Measurements from ENCODE around the gene SLC2A8. TPM values are rescaled to one million over a fixed set of nuclear protein-coding genes. Genes with fewer than 3 reads are reported as not detected.

SLC2A8 gene
- total RNA-seq, 2 donors from 2014 or later = 1.4 to 1.7 TPM

GRCh38 chr9:127455324-127455992 is 58.5 kb downstream of the SLC2A8 start:
- peaks cover 18 to 21% of the 10 kb centered on the region in 2 donors for H3K36me3 Mint-ChIP-seq
- DNase-seq (ENCODE audit: low spot score in 2 of 2) = peak in 1 of 2 donors; percentile 42
- no peak overlapping the region for H3K27ac Mint-ChIP-seq
- H3K9me3 Mint-ChIP-seq = no peaks in the 10 kb centered on the region
- ATAC-seq = no peak

DNA sequence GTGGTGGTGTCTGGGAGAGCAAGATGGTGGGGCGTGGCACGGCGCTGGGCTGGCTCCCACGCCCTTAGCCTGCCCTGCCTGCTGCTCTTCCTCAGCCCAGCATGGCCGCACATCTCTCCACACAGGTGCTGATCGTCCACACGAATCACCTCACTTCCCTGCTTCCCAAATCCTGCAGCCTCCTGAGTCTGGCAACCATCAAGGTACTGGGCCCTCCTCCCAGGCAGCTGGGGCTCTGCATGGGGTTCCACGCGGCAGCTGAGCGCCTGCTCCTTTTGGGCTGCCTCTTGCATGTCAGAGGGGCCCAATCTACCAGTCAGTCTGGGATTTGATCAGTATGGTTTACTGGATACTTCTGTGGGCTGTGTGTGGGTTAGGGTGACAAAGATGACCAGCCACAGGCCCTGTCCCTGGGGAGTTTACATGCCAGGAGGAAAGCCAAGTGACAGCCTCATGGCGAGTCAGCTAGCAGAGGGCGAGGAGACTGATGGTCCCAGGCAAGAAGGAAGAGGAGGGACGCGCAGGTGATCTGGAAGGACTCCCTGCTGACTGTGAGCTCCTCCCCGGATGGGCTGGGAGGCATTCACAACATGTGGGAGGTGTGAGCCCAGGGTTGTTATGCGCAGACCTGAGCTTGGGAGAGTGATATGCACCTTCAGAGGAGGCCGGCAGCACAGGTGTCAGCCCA is 60.4 kb downstream of the SLC2A8 start:
- Mint-ChIP-seq H3K36me3 (peaks cover 8 to 9% of the 10 kb centered on the region in 2 donors), H3K27ac (no peak overlapping the region), H3K9me3 (no peaks in the 10 kb centered on the region)
- no peak for DNase-seq (ENCODE audit: low spot score in 2 of 2)
- ATAC-seq = no peak

Other genes with a start within 250 kb of the SLC2A8 start
- 1 to 10 TPM; 3.5 to 5.4 TPM for gene GARNL3, start 132.4 kb upstream of the SLC2A8 start, total RNA-seq
- 10 to 100 TPM in 1 of 2 donors, 1 to 10 TPM in 1; 8.3 to 10.3 TPM for gene ZNF79, start 27.2 kb downstream of the SLC2A8 start, total RNA-seq
- 1,000 to 10,000 TPM; 1,789 to 1,979 TPM for gene RPL12, start 54.2 kb downstream of the SLC2A8 start, total RNA-seq
- gene LRSAM1, start 54.3 kb downstream of the SLC2A8 start, total RNA-seq = 10 to 100 TPM; 20.1 to 24.4 TPM
- 10 to 100 TPM; 11.4 to 28.0 TPM for gene STXBP1, start 215.1 kb downstream of the SLC2A8 start, total RNA-seq

Measured in activated naive CD4-positive, alpha-beta T cell treated with anti-CD3 and anti-CD28 coated beads, Interleukin-2, amount 50 U/mL, for 72 hours (primary cell).